ENCODE data around the gene STEAP3.

- TF ChIP-seq CTCF (IDR thresholded peaks at IDR 0.05) (no peak), ZFX (IDR thresholded peaks at IDR 0.05; ENCODE audit: borderline replicate concordance) (no peak)
Measured at GRCh38 chr2:119208791-119209203, 14.8 kb upstream of the STEAP3 start.

Measured in 22Rv1 (cell line).